NCI-H2196 (cell line): ENCODE results near the gene LMO7.
"Not testable (repeated sequence)": the region's sequence is repeated elsewhere in the genome, so short reads cannot be mapped to it uniquely, and the experiment has no call there.

Experiments used
- DNase-seq: peaks from one replicate; lab custom pipeline; 2025; ENCODE audit not compliant: unreplicated experiment; lab: John Stamatoyannopoulos, UW

LMO7 gene

DNA sequence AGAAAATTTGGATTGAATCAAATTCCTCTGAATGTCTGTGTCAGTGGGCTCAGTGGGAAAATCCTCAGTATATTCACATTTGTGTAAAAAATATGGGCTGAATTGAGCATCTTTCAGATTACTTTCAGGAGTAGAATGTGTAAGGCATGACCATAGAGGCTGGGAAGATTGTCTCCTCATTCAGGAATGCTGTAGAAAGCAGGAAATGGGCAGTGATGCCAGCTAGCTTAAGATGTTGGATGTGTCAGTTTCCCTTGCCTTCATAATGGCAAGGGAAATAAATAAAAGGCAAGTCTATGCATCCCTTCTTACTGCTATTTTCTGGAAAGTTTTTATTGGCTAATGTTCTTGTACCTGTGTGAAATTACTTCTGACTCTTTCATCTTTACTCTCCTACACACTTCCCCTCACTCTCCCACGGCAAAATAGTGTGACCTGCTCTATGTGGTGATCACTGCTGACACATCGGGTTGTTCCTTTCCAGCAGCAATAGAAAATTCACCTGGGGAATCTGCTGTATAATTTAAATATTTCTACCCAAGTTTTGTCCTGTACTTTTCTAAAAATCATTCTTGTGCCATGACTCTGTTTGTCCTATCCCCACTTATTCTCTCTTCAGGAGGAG is 103.2 kb downstream of the LMO7 start:
- no peak for DNase-seq

DNA sequence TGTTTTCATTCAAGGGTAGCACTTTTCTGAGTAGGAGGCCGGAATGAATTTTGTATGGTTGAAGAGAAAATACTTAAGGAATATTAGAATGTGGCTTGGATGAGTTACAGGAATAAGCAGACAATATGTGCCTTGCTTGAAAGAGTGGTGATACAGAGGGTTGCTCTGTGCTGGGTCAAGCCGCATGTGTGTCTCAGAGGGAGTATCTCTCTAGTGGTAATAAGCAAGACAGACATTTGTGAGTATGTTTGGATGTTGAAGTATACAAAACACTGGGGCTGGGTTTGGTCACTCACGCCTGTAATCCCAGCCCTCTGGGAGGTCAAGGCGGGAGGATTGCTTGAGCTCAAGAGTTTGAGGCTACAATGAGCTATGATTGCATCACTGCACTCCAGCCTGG is 103.9 kb downstream of the LMO7 start:
- DNase-seq = no peak

DNA sequence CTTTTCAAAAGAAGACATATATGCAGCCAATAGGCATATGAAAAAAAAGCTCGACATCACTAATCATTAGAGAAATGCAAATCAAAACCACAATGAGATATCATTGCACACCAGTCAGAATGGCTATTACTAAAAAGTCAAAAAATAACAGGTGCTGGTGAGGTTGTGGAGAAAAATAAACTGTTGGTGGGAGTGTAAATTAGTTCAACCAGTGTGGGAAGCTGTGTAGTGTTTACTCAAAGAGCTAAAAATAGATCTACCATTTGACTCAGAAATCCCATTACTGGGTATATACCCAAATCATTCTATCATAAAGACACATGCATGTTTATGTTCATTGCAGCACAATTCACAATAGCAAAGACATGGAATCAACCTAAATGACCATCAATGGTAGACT is 106.9 kb downstream of the LMO7 start:
- DNase-seq = not testable (repeated sequence)

DNA sequence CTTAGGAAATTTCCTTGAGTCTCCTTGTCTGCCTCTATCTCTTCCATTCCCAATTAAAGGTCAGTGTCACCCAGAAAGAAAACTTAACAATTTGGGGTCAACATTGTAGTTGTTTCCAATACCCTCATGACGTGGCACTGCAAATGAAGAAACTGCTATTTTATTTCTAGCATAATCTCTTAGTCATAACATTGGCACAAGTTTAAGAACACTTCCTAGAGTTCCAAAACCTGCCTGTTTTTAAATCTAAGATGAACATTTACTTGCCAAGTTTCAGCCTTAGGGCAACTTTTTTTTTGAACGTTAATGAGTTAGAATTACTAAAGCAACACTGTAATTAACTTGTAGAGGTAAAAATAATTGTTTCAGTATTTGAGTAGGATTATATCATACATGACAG is 108.0 kb downstream of the LMO7 start:
- DNase-seq = no peak

- DNase-seq = no peak
These were observed 109.3 kb downstream of the LMO7 start for GRCh38 chr13:75745387-75745786.

GRCh38 chr13:75748874-75749273 is 112.7 kb downstream of the LMO7 start:
- no peak for DNase-seq

GRCh38 chr13:75749407-75749806 is 113.3 kb downstream of the LMO7 start:
- DNase-seq = no peak

GRCh38 chr13:75751350-75751749 is 115.2 kb downstream of the LMO7 start:
- no peak for DNase-seq

DNA sequence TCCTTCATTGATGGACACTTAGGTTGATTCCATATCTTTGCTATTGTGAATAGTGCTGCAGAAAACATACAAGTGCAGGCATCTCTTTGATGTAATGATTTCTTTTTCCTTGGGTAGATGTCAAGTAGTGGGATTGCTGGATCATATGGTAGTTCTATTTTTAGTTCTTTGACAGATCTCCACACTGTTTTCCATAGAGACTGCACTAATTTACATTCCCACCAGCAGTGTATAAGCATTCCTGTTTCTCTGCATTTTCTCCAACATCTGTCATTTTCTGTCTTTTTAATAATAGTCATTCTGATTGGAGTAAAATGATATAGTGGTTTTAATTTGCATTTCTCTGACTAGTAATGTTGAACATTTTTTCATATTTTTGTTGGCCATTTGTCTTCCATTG is 116.7 kb downstream of the LMO7 start:
- DNase-seq = no peak

DNA sequence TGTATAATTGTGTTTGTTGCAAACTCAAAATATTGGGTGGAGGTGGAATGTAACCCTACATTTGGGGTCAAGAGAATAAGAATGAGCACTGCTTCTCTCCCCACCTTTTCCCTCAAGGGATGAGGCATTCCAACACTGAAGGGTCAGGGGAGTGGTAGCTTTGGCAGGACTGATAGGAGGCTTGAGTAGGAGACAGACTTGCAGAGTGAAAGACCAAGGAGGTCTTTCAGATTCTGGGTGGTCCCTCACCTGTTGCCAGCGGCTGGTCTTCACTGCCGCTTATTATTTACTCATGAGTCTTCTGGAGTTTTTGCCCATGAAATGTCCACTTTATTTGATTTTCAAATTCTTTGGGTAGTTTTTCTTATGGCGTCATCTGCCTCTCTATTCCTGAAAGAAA is 118.8 kb downstream of the LMO7 start:
- no peak for DNase-seq

DNA sequence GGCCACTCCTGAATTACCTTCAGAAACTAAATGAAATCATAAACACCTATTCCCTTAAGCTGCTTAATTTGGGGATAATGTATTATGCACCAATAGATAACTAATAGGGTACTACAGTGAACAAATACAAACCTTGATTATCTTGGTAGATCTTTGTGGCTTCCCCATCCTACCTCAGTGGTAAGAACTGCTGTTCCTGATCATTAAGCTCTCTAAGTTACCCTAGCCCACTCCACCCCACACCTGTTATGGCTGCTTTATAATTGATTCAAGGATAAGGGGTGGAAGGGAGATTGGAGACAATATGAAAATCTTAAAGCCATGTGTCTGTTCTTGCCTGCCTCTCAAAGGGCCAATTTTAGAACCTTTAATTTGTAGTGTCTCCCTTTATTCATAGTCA is 121.2 kb downstream of the LMO7 start:
- DNase-seq = no peak

GRCh38 chr13:75759531-75759930 is 123.4 kb downstream of the LMO7 start:
- DNase-seq = no peak

DNA sequence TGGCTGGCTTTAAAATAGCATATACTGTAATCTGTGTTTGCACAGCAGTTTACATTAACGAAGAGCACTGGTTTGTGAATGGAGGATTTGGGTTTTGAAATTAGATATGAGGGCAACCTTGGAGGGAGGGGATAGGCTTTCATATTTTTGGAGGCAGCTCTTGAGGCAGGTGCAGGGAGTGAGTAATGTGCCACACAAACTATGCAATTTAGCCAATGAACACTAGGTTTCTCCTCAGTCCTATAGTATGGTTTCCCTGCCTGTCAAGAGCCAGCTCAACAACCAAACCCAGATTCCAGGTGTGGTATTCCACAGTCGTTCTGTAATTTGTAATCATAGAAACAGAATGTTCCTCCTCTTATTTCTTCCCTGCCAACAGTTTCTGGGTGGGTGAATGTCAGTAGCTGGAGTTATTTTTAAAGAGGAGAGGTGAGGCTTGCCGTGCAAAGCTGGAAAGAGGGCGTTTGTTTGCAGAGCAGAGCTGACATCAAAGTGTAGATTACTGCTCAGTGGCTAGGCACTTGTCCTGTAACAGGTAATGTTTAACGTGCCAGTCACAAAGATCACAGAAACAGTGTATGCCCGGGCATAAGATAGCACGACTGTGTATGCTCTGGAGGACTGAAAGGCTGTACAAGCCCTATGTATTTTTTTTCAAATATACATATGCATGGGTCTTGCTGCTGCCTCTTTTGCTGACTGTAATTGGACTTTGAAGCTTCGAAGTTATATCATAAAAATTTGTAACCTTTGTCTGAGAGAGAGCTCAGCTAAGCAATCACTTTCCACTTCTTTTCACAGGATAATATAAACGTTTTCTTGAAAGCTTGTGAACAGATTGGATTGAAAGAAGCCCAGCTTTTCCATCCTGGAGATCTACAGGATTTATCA is 124.2 kb downstream of the LMO7 start:
- peak; percentile 30 for DNase-seq

DNA sequence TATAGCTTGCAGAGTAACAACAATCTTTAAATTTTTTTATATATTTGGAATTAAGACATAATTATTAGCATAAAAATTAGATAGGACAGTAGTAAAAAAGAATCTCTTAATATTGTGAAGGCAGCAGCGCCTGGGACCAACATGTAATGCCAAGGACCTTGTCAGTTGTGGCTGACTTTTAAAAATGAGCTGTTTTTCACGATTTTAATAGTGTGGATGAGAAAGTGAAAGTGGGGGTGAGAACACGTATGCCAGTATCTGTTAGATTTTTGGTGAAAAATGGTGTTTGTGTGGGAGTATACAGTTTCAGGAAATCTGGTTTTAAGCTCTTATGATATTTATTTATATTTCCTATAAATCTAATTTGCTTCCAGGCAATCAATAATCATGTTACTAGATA is 125.2 kb downstream of the LMO7 start:
- DNase-seq = no peak

DNA sequence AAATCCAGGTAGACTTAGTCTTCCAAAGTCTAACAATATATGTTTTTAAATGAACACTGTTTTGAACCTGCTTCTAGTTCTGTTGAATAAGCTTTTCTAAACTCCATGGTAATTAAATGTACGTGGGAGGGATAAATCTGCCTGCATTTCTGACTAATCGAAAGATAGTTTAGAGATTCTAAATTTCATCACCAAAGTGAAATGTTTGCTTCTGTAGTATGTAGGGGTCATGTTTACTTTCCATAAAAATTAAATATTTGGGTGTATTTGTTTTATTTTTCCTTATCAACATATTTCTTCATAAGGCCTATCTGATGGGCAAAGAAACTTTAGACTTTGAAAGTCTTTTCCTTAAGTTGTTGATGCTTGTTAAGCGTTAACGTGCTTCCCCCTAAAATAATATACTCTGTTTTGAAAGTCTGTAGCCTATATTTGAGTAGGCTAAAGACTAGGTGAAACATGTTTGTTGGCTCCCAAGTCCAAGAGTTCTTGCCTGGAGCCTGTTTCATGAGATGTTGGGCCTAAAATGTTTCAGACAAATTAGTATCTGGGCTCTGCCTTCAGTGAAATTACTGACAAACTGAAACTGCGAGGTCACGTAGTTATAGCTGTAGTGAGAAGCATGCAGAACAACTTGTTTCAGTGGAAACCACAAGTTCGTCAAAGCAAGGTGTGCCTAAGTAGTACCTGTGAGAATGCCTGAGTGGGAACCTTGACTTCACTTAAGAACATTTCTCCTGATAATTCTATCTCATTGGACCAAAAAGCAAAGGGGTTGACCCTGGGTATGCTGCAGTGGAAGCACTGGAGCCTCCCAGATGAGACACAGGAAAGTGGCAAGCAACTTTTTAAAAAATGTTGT is 126.2 kb downstream of the LMO7 start:
- no peak for DNase-seq

- DNase-seq = no peak
These were observed 126.8 kb downstream of the LMO7 start for GRCh38 chr13:75762955-75763354.

DNA sequence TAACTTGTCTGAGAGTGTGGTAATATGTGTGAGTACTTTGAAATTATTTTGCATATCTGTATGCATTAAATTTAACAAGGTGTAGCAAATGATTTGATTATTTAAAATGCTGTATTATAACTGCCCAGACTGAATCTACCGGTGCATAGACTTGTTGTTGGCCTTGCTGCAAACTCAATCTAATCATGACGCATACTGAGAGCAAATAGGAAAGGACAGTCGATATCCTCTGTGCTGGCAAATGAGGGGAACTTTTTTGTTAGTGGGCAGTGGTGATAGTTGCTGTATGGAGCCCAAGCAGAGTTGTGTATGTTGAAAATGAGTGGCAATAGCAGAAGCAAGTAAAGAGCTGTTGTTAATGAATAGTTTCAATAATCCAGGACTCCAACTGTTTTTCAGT is 127.4 kb downstream of the LMO7 start:
- DNase-seq = no peak

DNA sequence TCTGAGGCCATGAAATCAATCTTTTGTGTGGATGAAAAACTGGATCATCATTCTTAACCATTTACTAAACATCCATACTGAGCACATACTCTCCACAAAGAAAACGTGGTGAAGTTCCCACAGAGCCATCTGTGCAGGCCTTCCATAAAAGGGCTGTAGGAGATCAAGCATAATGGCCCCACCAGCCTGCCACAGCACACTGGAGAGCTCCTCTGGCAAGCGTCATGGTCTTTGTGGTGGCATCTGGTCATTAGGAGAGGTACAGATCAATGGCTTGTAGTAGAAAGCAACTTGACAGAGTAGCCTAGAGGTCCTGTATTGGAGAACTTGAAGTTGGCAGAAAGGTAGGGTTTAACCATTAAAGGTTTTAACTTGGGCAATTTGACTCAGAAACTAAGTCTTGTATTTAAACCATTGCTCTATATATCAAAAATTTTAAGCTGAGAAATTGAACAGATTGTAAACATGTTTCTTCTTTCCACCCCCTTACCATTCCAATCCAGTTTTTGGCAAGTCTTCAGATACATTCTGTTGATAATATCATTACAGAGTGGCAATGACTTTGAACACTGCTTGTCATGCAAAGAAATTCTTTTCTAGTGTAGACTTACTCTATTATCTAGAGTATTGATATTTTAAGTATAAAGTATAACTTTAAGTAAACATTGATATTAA is 128.3 kb downstream of the LMO7 start:
- no peak for DNase-seq

DNA sequence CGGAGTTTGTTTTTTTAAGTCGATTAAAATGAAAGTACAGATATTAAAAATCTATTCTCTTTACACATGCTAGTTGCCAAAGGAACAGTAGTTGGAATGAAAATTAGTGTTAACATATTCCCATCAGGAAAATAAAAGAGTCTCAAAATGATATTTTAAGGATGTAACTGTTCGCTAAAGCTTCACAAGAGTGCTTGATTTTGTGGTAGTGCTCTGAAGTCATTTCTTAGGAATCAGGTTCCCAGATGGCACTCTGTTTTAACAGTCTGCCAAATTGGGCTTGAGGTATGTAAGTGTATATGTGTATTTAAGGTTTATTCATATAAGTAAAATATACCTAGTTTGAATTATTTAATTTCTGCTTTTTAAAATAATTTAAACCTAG is 128.8 kb downstream of the LMO7 start:
- no peak for DNase-seq

- no peak for DNase-seq
These were observed 130.5 kb downstream of the LMO7 start for GRCh38 chr13:75766636-75767035.
